Activated CD4-positive, alpha-beta memory T cell treated with anti-CD3 and anti-CD28 coated beads for 36 hours (primary cell): ENCODE data around the gene TRAF3IP3. TPM values are rescaled to one million over a fixed set of nuclear protein-coding genes. Genes with fewer than 3 reads are reported as not detected.

Experiments
- CTCF ChIA-PET: fragments of 350-600 bp; sonication (Branson Sonifier 250); formaldehyde crosslinking; loops from one replicate; lab custom pipeline; 2021; ENCODE audit warnings: antibody characterized with exemption, inconsistent platforms; lab: Charles Lee
- POLR2A ChIA-PET: fragments of 350-600 bp; sonication (Branson Sonifier 250); formaldehyde crosslinking; loops from one replicate; lab custom pipeline; 2021; ENCODE audit warnings: antibody characterized with exemption; lab: Charles Lee
- DNase-seq: peaks from one replicate; pipeline ENCODE4 v3.0.0-alpha.2; 2020
- H3K27ac Mint-ChIP-seq: one replicate; pipeline ENCODE4 v1.8.0; 2021; ENCODE audit warnings: mixed read lengths
- H3K27me3 Mint-ChIP-seq: one replicate; pipeline ENCODE4 v1.8.0; 2021; ENCODE audit warnings: mixed read lengths
- H3K36me3 Mint-ChIP-seq: one replicate; pipeline ENCODE4 v1.8.0; 2021; ENCODE audit warnings: mixed read lengths
- H3K4me1 Mint-ChIP-seq: one replicate; pipeline ENCODE4 v1.8.0; 2021; ENCODE audit warnings: low read depth, mixed read lengths
- H3K4me3 Mint-ChIP-seq: one replicate; pipeline ENCODE4 v1.8.0; 2021; ENCODE audit warnings: mild to moderate bottlenecking, mixed read lengths
- H3K9me3 Mint-ChIP-seq: one replicate; pipeline ENCODE4 v1.8.0; 2021; ENCODE audit warnings: mixed read lengths
- intact Hi-C: fragments of 100-400 bp; cut with micrococcal nuclease; formaldehyde crosslinking; loops from one replicate; pipeline ENCODE4 v1.15.1; 2023
- total RNA-seq, 2 experiments: library from RNA; stranded (reverse); gene quantifications; one replicate each; pipeline ENCODE4 v1.2.3, GENCODE V29; 2021

The TRAF3IP3 gene
- total RNA-seq, 2 experiments from 2014 or later = 212 to 217 TPM

- Mint-ChIP-seq H3K27me3 (no peaks in the 10 kb centered on the region), H3K36me3 (peaks cover 66% of the 10 kb centered on the region), H3K4me1 (peaks cover 23% of the 10 kb centered on the region), H3K4me3 (peak overlapping the region; percentile 40), H3K9me3 (no peaks in the 10 kb centered on the region), H3K27ac (peak overlapping the region; percentile 79)
- intact Hi-C loops = loop anchor here (5.0 kb wide), 1 partner anchor 565 kb away; no protein-coding TSS in a partner anchor
- no peak for DNase-seq
- ChIA-PET CTCF (interaction anchor here (0.6 to 5.7 kb wide), 7 partner anchors 11 to 1005 kb away, joined by 3 to 98 read pairs (median 4); partner anchors contain the start of gene TRAF3IP3), POLR2A (interaction anchor here (0.9 to 6.1 kb wide), 6 partner anchors 12 to 61 kb away, joined by 3 to 184 read pairs (median 15); partner anchors contain the start of genes C1orf74, TRAF3IP3 and UTP25)
Measured at GRCh38 chr1:209767096-209767495, 11.2 kb downstream of the TRAF3IP3 start.

- intact Hi-C loops = loop anchor here (1.0 to 5.0 kb wide), 7 partner anchors 11 to 565 kb away; partner anchors contain the start of genes C1orf74, TRAF3IP3 and UTP25
- Mint-ChIP-seq H3K27ac (peak overlapping the region; percentile 69), H3K36me3 (peaks cover 61% of the 10 kb centered on the region), H3K4me3 (no peak overlapping the region), H3K9me3 (no peaks in the 10 kb centered on the region), H3K27me3 (no peaks in the 10 kb centered on the region), H3K4me1 (peaks cover 17% of the 10 kb centered on the region)
- CTCF ChIA-PET = interaction anchor here (1.0 to 5.7 kb wide), 10 partner anchors 12 to 198 kb away, joined by 3 to 98 read pairs (median 4); partner anchors contain the start of genes TRAF3IP3 and UTP25
- DNase-seq = no peak
- POLR2A ChIA-PET = interaction anchor here (0.9 to 6.1 kb wide), 10 partner anchors 12 to 115 kb away, joined by 3 to 184 read pairs (median 5); partner anchors contain the start of genes C1orf74, LAMB3, TRAF3IP3 and UTP25
Measured at GRCh38 chr1:209767706-209768105, 11.9 kb downstream of the TRAF3IP3 start.

GRCh38 chr1:209768354-209768774 is 12.5 kb downstream of the TRAF3IP3 start:
- H3K4me1 Mint-ChIP-seq = peaks cover 10% of the 10 kb centered on the region
- ChIA-PET CTCF (interaction anchor here (1.0 to 5.7 kb wide), 11 partner anchors 13 to 199 kb away, joined by 3 to 98 read pairs (median 4); partner anchors contain the start of genes TRAF3IP3 and UTP25), POLR2A (interaction anchor here (0.7 to 6.1 kb wide), 10 partner anchors 12 to 573 kb away, joined by 3 to 184 read pairs (median 5); partner anchors contain the start of genes C1orf74, LAMB3 and TRAF3IP3)
- H3K27ac Mint-ChIP-seq = no peak overlapping the region
- peak; percentile 95 for DNase-seq
- no peaks in the 10 kb centered on the region for H3K9me3 Mint-ChIP-seq
- no peaks in the 10 kb centered on the region for H3K27me3 Mint-ChIP-seq
- peaks cover 61% of the 10 kb centered on the region for H3K36me3 Mint-ChIP-seq
- intact Hi-C loops = loop anchor here (1.0 to 5.0 kb wide), 7 partner anchors 12 to 564 kb away; partner anchors contain the start of genes C1orf74, TRAF3IP3 and UTP25
- H3K4me3 Mint-ChIP-seq = no peak overlapping the region

- CTCF ChIA-PET = interaction anchor here (0.9 to 5.7 kb wide), 14 partner anchors 10 to 605 kb away, joined by 3 to 98 read pairs (median 4); partner anchors contain the start of genes C1orf74, TRAF3IP3 and UTP25
- Mint-ChIP-seq H3K27me3 (no peaks in the 10 kb centered on the region), H3K27ac (no peak overlapping the region), H3K4me3 (no peak overlapping the region), H3K9me3 (no peaks in the 10 kb centered on the region), H3K4me1 (peaks cover 5% of the 10 kb centered on the region), H3K36me3 (peaks cover 58% of the 10 kb centered on the region)
- peak; percentile 90 for DNase-seq
- POLR2A ChIA-PET = interaction anchor here (0.7 to 6.1 kb wide), 10 partner anchors 11 to 572 kb away, joined by 3 to 184 read pairs (median 5); partner anchors contain the start of genes C1orf74, LAMB3, TRAF3IP3 and UTP25
- intact Hi-C loops = loop anchor here (1.0 to 5.0 kb wide), 3 partner anchors 45 to 563 kb away; no protein-coding TSS in a partner anchor
Measured at GRCh38 chr1:209769171-209769904, 13.5 kb downstream of the TRAF3IP3 start.

GRCh38 chr1:209769971-209770370 is 14.1 kb downstream of the TRAF3IP3 start:
- intact Hi-C loops = loop anchor here (1.0 to 5.0 kb wide), 3 partner anchors 45 to 562 kb away; no protein-coding TSS in a partner anchor
- DNase-seq = no peak
- ChIA-PET POLR2A (interaction anchor here (0.6 to 6.1 kb wide), 6 partner anchors 10 to 58 kb away, joined by 3 to 184 read pairs (median 15); partner anchors contain the start of genes C1orf74, TRAF3IP3 and UTP25), CTCF (interaction anchor here (0.9 to 5.7 kb wide), 11 partner anchors 9 to 604 kb away, joined by 3 to 98 read pairs (median 4); partner anchors contain the start of genes C1orf74, TRAF3IP3 and UTP25)
- no peaks in the 10 kb centered on the region for H3K27me3 Mint-ChIP-seq
- H3K4me1 Mint-ChIP-seq = peaks cover 10% of the 10 kb centered on the region
- peaks cover 62% of the 10 kb centered on the region for H3K36me3 Mint-ChIP-seq
- H3K9me3 Mint-ChIP-seq = no peaks in the 10 kb centered on the region
- H3K4me3 Mint-ChIP-seq = no peak overlapping the region
- no peak overlapping the region for H3K27ac Mint-ChIP-seq

GRCh38 chr1:209770636-209771415 is 15.0 kb downstream of the TRAF3IP3 start:
- Mint-ChIP-seq H3K4me1 (peaks cover 15% of the 10 kb centered on the region), H3K4me3 (no peak overlapping the region), H3K36me3 (peaks cover 63% of the 10 kb centered on the region), H3K27ac (no peak overlapping the region), H3K27me3 (no peaks in the 10 kb centered on the region), H3K9me3 (no peaks in the 10 kb centered on the region)
- no peak for DNase-seq
- POLR2A ChIA-PET = interaction anchor here (0.6 to 6.1 kb wide), 3 partner anchors 15 to 35 kb away, joined by 3 to 184 read pairs (median 25); partner anchors contain the start of gene TRAF3IP3
- intact Hi-C loops = no loop called here
- CTCF ChIA-PET = interaction anchor here (1.1 to 5.7 kb wide), 3 partner anchors 15 to 56 kb away, joined by 4 to 98 read pairs (median 43); partner anchors contain the start of genes TRAF3IP3 and UTP25

GRCh38 chr1:209772126-209772525 is 16.3 kb downstream of the TRAF3IP3 start:
- POLR2A ChIA-PET = interaction anchor here (1.0 to 4.6 kb wide), 4 partner anchors 12 to 20 kb away, joined by 4 to 35 read pairs (median 18); partner anchors contain the start of genes C1orf74 and TRAF3IP3
- intact Hi-C loops = no loop called here

GRCh38 chr1:209774592-209774991 is 18.7 kb downstream of the TRAF3IP3 start:
- DNase-seq = no peak
- Mint-ChIP-seq H3K27ac (peak overlapping the region; percentile 81), H3K27me3 (no peaks in the 10 kb centered on the region), H3K9me3 (no peaks in the 10 kb centered on the region), H3K4me1 (peaks cover 35% of the 10 kb centered on the region), H3K36me3 (peaks cover 62% of the 10 kb centered on the region), H3K4me3 (no peak overlapping the region)
- ChIA-PET CTCF (interaction anchor here (0.9 to 1.2 kb wide), 2 partner anchors 9 to 48 kb away, joined by 3 read pairs; no protein-coding TSS in a partner anchor), POLR2A (interaction anchor here (2.1 to 4.6 kb wide), 3 partner anchors 9 to 30 kb away, joined by 7 to 35 read pairs (median 33); partner anchors contain the start of genes C1orf74 and TRAF3IP3)
- intact Hi-C loops = no loop called here

More at GRCh38 chr1:209772126-209772525, 16.3 kb downstream of the TRAF3IP3 start:
- Mint-ChIP-seq H3K4me1 (peaks cover 23% of the 10 kb centered on the region), H3K9me3 (no peaks in the 10 kb centered on the region), H3K4me3 (no peak overlapping the region), H3K27me3 (no peaks in the 10 kb centered on the region), H3K27ac (no peak overlapping the region), H3K36me3 (peaks cover 62% of the 10 kb centered on the region)
- no peak for DNase-seq
- CTCF ChIA-PET = interaction anchor here (0.6 to 1.6 kb wide), 4 partner anchors 12 to 203 kb away, joined by 3 to 5 read pairs (median 4); no protein-coding TSS in a partner anchor

- Mint-ChIP-seq H3K36me3 (peaks cover 67% of the 10 kb centered on the region), H3K27ac (peak overlapping the region; percentile 53), H3K27me3 (no peaks in the 10 kb centered on the region), H3K4me3 (no peak overlapping the region), H3K4me1 (peaks cover 42% of the 10 kb centered on the region), H3K9me3 (no peaks in the 10 kb centered on the region)
- DNase-seq = no peak
- intact Hi-C loops = no loop called here
- POLR2A ChIA-PET = interaction anchor here (0.9 to 4.6 kb wide), 3 partner anchors 10 to 31 kb away, joined by 3 to 33 read pairs (median 7); partner anchors contain the start of gene TRAF3IP3
- CTCF ChIA-PET = interaction anchor here (0.6 to 3.4 kb wide), 2 partner anchors 38 to 48 kb away, joined by 3 to 12 read pairs; no protein-coding TSS in a partner anchor
Measured at GRCh38 chr1:209775678-209776077, 19.8 kb downstream of the TRAF3IP3 start.

- peaks cover 49% of the 10 kb centered on the region for H3K4me1 Mint-ChIP-seq
- POLR2A ChIA-PET = no interaction called here
- no peak overlapping the region for H3K4me3 Mint-ChIP-seq
- DNase-seq = no peak
- H3K27ac Mint-ChIP-seq = peak overlapping the region; percentile 65
- no peaks in the 10 kb centered on the region for H3K9me3 Mint-ChIP-seq
- intact Hi-C loops = no loop called here
- no peaks in the 10 kb centered on the region for H3K27me3 Mint-ChIP-seq
- CTCF ChIA-PET = interaction anchor here (3.4 kb wide), 1 partner anchor 46 kb away, joined by 12 read pairs; no protein-coding TSS in a partner anchor
- peaks cover 75% of the 10 kb centered on the region for H3K36me3 Mint-ChIP-seq
Measured at GRCh38 chr1:209777587-209777986, 21.7 kb downstream of the TRAF3IP3 start.
